C4-2B (cell line): ENCODE measurements around the gene UEVLD.
A peak's percentile ranks its signal among the peaks of the same experiment; 100 is the strongest.

Experiments
- H3K27ac ChIP-seq: fragments of 450-650 bp; 2 replicates; pipeline ENCODE4 v1.5.1; 2017
- CTCF ChIP-seq: fragments of 450-650 bp; conservative IDR thresholded peaks from 2 replicates; pipeline ENCODE4 v1.5.1; 2017; ENCODE audit warnings: mild to moderate bottlenecking
- ZFX ChIP-seq: fragments of 450-650 bp; IDR thresholded peaks from 2 replicates; pipeline ENCODE4 v1.6.1; 2017

The UEVLD gene

DNA sequence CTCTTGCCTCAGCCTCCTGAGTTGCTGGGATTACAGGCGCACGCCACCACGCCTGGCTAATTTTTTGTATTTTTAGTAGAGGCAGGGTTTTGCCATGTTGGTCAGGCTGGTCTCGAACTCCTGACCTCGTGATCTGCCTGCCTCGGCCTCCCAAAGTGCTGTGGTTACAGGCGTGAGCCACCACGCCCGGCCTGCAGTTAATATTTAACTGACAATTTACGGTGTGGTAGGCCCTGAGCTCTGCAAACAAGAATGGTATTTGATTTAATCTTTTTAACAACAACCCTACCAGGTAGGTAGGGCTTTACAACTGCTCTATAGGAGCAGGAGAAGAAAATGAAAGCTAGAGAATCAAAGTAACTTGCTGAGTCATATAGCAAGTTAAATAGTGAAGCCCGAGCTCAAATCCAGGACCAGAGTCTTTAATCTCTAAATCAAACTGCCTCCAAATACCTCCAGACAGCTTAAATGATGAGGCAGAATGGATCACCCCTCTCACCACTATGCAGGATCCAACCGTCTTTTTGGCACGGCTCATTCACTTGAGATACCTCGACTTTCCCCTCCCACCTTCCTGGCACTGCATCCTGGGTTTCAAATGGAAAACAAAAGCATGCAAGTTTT lies 9.4 kb downstream of the UEVLD start:
- H3K27ac ChIP-seq, result peak overlapping the region; percentile 31; the same call in 1 of the 2 replicates

DNA sequence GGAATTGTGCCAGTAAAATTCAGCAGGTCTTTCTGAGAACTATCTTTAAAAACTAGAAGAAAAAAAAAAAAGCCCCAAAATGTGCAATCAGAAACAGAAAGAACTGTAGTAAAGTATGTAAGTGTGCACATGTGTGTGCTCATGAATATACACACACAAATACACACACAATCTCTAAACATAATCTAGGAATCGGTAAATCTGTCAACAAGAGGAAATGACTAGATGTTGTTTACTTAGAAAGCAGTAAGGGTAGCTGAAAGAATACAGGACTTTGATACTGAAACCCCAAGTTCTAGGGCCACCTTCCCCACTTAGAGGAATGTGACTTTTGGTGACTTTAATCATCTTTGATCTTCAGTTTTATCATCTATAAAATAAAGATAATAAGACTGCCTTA lies 13.2 kb downstream of the UEVLD start:
- H3K27ac ChIP-seq, result no peak overlapping the region
- TF ChIP-seq CTCF, result no peak
- no peak for TF ChIP-seq ZFX

More for the DNA sequence above, 9.4 kb downstream of the UEVLD start:
- no peak for TF ChIP-seq CTCF
- TF ChIP-seq ZFX, result no peak

DNA sequence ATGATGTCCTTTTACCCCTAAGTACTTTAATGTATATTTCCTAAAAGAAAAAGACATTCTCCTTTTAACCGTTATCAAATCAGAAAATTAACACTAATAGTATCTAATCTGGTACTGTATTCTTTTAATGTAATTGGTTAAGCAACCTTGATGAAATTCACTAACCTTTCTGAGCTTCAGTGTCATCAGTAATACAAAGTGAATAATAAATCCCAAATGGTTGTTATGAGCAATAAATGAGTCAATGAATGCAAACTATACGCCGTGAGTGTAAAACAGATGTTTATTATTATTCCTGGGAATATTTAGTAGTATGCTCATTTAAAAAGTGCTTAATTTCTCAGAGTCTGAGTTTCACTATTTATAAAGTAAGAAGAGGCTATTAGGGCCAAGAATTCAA lies 21.5 kb downstream of the UEVLD start:
- H3K27ac ChIP-seq, result no peak overlapping the region
- TF ChIP-seq CTCF (no peak), ZFX (no peak)

DNA sequence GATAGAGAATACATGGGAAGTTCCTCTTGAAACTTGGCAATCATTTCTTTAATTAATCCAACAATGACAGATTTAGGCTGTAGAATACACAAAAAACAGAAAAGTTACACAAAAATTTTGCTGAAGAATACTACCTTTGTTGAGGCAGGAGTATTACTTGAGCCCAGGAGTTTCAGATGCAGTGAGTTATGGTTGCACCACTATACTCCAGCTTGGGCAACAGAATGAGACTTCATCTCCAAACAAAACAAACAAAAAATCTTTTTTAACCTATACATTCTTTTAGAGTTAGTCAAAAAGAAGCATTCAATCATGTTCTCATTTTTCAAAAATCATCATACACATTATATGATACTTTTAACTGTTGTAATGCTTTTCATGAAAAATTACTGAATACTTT lies 22.1 kb downstream of the UEVLD start:
- H3K27ac ChIP-seq, result no peak overlapping the region
- no peak for TF ChIP-seq CTCF
- no peak for TF ChIP-seq ZFX

- no peak overlapping the region for H3K27ac ChIP-seq
- TF ChIP-seq CTCF (no peak), ZFX (no peak)
These were observed 24.4 kb downstream of the UEVLD start for GRCh38 chr11:18564149-18564548.

GRCh38 chr11:18563090-18563730 lies 25.3 kb downstream of the UEVLD start:
- TF ChIP-seq ZFX, result no peak

DNA sequence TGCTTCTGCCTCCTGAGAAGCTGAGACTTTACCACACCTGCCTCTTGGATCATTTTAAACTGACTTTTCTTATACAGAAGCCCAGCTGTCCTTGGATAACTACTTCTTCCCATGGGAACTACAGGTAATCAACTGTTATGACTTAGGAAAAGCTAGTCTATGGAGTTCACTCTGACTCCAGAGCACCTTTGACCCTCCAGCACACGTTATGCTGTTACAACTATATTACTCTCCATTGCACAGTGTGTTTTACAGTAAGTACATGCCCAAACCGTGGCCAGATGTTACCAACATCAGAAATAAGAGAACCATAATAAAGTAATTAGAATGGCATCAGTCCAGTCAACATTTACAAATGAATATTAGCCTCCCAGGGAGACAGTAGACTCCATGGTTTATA lies 40.5 kb downstream of the UEVLD start:
- H3K27ac ChIP-seq, result no peak overlapping the region
- TF ChIP-seq ZFX, result no peak
- TF ChIP-seq CTCF, result no peak

More at GRCh38 chr11:18563090-18563730, 25.3 kb downstream of the UEVLD start:
- H3K27ac ChIP-seq, result no peak overlapping the region
